Stimulated activated CD4-positive, alpha-beta T cell treated with anti-CD3 and anti-CD28 coated beads, Interleukin-12 subunit alpha, Interleukin-12 subunit beta, amount 100 ng/mL, for 24 hours (primary cell): ENCODE data around the gene SNX24.

Experiments
- DNase-seq, 2 experiments: peaks; one replicate each; pipeline ENCODE4 v3.0.0-alpha.2; 2020; ENCODE audit warnings: low read depth in 2 of 2

SNX24 gene

GRCh38 chr5:123007754-123008153 lies 162.3 kb downstream of the SNX24 start:
- DNase-seq, result no peak

GRCh38 chr5:123012321-123012720 lies 166.9 kb downstream of the SNX24 start:
- no peak for DNase-seq

- DNase-seq, result no peak
These were observed 169.3 kb downstream of the SNX24 start for GRCh38 chr5:123014689-123015088.

GRCh38 chr5:123028222-123028621 lies 182.8 kb downstream of the SNX24 start:
- DNase-seq, result no peak

GRCh38 chr5:123033157-123033671 lies 187.8 kb downstream of the SNX24 start:
- no peak for DNase-seq

- peak in 1 of 2 experiments; percentile 4 for DNase-seq
These were observed 190.0 kb downstream of the SNX24 start for GRCh38 chr5:123035360-123035917.

GRCh38 chr5:123035918-123036390 lies 190.5 kb downstream of the SNX24 start:
- peak in 1 of 2 experiments; percentile 1 for DNase-seq

- DNase-seq, result peak in 1 of 2 experiments; percentile 14
These were observed 191.1 kb downstream of the SNX24 start, which contains the start of gene PPIC for GRCh38 chr5:123036391-123037103. Gene PPIC (minus strand): TSS chr5:123036725. CDS start chr5:123036625, 100 bp downstream.

- DNase-seq, result no peak
These were observed 191.6 kb downstream of the SNX24 start for GRCh38 chr5:123037104-123037418.

- no peak for DNase-seq
These were observed 194.3 kb downstream of the SNX24 start for GRCh38 chr5:123039673-123040072.

- DNase-seq, result no peak
These were observed 199.7 kb downstream of the SNX24 start for GRCh38 chr5:123044926-123045617.

GRCh38 chr5:123046222-123046621 lies 200.8 kb downstream of the SNX24 start:
- DNase-seq, result no peak

GRCh38 chr5:123047706-123048105 lies 202.3 kb downstream of the SNX24 start:
- no peak for DNase-seq

GRCh38 chr5:123051206-123051605 lies 205.8 kb downstream of the SNX24 start:
- DNase-seq, result no peak
